ENCODE measurements around the gene HCN1.
A peak's percentile ranks its signal among the peaks of the same experiment; 100 is the strongest.

The HCN1 gene

DNA sequence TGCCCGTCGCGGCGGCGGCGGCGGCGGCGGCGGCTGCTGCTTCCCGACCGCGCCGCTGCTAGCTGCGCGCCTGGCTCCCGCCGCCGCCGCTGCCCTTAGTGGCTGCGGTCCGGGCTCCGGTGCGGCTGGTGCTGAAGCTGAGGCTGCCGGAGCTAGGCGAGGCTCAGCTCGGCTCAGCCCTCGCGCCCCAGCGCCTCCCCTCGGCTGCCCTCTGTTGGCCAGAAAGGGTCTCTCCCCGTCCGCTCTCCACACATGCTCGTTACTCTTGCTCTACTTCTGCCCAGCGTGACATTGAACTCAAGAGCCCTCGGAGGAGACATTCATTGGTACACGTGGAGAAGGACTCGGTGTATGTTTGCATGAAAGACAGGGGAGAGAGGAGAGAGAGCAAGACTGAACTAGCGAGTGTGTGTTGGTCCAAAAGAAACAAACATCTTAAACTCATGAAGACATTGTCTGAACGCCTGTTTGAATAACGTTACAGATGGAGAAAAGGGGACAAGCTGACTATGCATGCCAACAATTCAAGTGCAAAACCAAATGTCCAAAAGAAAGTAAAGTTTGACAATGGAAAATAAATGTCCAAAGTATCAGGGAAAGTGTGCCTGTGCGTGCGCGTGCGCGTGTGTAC lies at the start of gene HCN1:
HCN1 (minus strand) TSS at position 175 of the 631 bp plus-strand sequence.
- DNase-seq, result peak; percentile 1

DNA sequence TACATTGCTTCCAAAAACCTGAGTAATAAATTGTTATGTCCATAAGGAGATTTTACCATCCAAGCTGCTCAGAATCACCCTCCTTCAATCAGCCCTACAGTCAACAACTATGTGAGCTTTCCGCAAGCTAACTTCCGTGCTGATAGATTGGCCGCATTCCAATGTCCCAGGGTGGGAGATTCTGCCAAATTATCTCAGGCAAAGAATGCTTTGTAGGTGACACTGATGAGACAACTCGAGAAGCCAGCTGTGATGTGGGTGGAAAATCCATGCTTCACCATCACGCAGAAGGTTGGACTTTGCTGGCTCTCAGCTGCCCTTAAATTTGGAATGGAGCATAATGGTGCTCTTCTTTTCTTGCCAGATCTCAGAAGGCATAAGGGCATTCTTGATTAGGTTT lies 44.9 kb upstream of the HCN1 start:
- DNase-seq, result no peak

DNA sequence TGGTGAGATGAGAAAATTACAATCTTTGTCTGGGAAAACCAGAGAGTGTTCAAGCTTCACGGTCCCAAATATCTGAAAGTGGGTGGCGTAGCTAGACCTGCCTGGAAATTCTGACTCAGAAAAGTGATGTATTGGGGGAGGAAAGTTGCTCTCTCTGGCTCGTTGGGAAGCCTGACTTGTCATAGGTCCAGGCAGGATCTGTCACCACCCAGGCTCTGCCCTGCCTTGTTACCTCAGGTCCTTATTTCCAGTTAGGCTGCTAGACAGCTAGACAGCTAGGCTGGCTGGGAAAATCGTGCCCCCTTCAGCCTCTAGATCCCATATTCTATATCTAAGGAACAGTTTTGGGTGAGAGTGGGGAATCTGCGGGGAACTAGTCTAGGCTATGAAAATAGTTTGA lies 41.0 kb upstream of the HCN1 start:
- no peak for DNase-seq

DNA sequence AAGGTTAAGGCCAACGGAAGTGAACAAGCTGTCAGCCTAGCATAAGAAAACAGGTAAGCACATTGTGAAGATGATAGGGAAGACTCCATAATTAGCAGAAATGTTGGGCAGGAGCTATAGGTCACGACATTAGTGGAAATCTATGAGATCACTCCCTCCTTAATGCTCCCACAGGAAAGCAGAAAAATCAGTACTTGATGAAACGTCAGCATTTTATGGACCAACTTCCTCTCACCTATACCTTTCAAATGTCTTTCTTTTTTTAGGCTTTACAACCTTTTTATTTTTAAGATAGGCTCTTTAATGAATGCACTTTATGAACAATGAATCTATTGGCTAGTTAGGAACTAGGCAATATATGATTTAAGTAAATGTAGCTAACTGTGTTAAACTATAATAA lies 29.4 kb upstream of the HCN1 start:
- no peak for DNase-seq

DNA sequence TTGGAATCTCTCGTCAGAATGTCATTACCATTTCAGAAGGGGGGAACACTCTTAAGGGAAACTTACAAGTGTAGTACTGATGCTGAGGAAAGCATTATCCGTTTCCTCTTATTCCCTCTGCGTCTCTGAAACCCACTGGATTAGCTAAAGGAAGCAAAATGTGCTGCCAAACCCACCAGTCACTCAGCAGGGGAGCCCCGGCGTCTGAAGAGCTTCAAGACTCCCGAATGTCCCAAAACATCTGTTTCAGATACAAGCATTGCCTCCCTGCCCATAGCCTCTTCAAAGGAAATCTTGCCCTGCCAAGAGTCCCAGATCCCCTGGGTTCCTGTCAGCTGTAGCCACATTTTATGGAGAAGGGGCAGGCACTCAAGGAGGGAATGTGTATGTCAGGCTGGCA lies 1.0 kb upstream of the HCN1 start:
- DNase-seq, result no peak

DNA sequence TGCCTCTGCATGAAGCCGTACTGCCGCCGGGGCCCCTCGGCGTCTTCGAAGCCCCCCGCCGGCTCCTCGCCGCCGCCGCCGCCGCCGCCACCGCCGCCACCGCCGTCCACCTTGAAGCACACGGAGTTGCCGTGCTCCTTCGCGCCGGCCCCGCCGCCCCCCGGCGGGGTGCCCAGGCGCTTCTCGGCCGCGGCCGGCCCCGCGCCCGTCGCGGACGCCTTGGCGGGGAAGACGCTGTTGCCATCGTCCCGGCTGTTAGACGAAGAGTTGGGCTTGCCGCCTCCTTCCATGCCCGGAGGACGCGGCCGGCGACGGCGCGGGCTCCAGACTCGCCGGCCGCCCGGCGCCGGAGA lies 400 bp downstream of the HCN1 start:
- no peak for DNase-seq

DNA sequence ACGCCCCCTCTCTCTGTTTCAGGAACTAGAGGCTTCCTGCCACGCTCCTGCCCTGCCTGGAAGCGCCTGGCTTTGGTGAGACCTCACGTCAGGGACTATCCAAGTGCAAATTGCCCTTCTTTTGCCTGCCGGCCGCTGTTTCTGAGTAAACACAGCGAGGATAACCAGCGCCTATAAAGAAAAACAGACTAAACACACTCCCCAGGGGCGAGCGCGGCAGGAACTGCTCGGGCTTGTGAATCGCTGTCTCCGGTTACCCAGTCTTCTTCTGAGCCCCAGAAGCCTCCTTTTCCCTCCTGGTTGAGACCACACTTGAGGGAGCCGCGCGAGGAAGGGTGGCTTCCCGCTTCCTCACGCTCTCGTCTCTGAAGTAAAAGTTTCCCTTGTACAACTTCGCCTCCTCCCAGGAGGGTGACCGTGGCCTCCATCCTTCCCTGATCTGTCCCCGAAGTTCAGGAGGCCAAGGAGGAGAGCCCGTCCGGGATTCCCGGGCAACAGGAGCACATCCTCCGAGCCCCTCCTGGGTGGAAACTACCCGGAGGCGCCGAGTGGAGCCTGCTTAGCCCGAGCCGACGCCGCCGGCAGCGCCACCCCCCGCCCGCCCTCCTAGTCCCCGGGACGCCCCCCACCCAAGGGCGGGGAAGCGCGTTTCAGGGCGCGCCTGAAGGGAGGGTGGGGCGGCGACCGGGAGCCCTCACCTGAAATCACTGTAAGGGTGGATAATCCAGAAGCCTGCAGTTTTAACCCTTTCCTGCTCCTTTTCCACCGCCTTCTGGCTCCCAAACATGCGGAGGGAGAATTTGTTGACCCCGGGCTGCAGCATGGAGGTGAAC lies 993 bp downstream of the HCN1 start:
- DNase-seq, result no peak

DNA sequence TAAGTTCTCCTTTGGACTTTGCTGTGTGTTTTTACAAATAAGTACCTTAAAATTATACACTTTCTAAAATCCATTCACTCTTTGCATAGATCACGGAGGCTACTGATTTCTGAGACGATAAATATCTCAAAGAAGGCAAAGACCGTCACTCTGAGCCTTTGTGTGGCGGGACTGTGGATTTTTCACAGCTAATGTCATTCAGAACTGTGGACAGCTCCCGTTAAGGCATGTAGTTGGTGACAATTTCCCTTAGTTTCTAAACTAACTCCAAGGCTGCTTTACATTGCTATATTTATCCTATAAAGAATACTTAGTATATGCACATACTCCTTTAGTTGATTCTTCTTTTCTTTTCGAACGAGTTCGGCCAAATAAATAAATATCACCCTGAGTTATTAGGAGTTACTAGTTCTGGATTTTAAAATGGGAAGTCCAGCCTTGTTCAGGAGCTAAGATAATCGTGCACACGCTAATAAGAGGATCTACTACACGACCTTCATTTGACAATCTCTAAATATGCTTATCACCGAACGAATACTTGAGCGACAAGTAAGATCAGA lies 1.8 kb downstream of the HCN1 start:
- DNase-seq, result no peak

DNA sequence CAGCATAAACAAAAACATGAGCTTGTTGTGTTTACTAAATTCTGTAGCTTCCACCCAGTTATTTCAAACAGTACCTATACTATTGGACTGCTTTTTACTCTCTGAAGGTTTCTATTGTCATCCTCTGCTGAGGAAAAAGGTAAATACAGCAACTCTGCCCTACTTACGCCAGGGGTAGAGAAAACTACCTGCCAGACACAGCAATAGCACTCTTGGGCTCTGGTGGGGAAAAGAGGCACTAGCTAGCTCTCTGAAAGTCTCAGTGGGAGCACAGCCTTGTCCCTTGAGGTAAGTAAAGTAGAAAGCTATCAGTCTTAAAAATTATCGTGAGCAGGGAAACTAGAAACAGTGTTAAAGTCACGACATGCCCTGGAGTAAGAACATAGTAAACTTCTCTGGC lies 3.7 kb downstream of the HCN1 start:
- no peak for DNase-seq

DNA sequence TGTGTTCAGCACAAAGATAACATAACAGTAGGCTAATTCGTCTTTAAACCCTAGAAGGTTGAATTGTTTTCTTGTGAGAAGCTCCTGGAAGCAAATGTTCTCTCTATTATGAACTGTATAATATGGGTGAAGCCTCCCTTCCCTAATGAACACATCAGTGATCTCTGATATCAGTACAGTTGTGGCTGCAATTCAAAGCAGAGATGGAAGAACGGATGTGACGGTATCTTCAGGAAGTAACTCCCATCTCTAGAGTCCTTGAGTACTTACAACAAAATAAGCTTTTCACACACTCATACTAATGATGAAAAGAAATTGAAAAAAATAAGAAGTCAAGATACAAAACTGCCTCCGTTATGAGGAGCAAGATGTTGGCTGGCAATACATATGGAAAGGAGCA lies 4.5 kb downstream of the HCN1 start:
- DNase-seq, result no peak

DNA sequence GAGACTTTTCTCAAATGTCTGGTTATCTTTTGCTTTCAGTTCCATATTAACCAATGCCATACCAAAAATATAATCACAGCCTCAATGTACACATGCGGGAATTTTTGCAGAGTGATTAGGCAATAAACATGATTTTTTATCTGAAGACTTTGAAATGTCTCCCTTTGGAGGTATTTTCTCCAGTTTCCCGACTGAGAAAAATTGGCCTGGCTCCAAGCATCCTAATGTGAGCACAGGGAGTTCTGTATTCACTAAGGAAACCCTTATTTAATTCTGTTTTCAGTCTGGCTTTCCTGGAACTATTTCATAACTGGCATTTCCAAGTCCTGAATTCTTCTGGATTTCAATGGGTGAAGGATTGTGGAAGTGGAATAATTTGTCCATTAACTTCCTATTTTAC lies 8.5 kb downstream of the HCN1 start:
- DNase-seq, result no peak

DNA sequence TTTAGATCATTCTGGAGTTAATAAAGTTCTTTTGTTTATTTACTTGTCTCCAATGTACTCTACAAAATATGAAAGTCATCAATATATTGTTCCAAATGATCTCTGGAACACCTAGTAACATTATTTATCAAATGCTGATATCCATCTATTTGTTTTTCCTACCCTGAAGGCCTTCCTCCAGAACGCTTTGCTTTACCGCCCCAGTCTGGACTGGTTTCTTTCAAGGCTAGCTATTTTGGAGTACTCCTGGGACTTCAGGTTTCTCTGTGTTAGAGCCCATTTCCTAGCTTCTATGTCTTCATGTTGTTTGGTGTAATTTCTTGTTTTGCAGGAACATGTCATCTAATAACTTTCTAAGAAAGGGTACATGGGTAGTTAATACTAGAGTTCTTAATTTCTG lies 9.6 kb downstream of the HCN1 start:
- DNase-seq, result no peak

DNA sequence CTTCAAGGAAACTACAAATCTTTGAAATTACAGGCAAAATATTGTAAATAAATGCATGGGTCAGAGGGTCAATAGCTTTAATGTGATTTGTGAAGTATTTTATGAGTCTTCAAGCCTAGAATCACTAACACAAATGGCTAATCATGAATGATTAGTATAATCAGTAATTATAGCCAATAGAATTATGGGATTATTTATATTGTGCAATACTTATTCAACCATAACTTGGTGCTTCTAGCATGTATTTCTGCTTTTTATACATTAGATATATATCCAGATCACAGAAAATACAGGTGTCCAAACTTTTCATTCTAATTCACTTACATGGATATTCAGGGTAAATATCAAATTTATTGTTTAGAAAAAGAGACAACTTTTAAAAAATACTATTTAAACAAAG lies 12.1 kb downstream of the HCN1 start:
- DNase-seq, result no peak

DNA sequence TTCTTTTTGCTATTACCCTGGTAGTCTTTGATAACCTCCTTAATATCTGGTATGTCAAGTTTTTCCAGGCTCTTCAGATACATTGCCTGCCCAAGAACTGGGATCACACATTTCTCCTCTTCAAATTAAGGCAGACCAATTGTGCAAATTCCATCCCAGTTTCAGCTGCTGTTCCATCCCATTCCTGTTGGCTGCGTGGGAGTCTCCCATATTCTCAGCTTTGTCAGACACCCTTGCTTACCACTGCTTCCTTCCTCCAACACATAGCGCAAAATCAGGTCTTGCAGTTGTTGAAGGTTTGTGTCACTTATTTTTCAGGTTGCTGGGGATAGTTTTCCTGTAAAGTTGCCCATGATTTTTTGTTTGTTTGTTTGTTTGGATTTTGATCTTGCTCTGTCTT lies 15.2 kb downstream of the HCN1 start:
- no peak for DNase-seq

DNA sequence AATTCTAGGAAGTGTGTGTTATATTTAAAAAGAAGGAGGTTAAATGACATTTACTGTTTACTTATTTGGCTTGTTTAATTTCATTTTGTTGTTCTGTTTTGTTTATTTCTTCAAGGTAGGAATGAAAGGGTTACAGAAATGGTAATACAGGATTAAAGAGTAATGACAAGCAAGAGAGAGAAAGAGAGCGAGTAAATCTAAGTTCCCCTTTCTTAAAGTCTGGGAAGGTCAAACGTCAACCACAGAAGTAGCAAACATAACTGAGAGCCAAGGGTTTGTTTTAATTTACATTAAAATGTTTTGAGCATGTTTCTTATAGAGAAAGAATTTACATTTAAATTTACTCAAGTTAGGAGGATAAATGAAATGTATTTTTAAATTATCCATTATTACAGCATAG lies 18.7 kb downstream of the HCN1 start:
- no peak for DNase-seq

DNA sequence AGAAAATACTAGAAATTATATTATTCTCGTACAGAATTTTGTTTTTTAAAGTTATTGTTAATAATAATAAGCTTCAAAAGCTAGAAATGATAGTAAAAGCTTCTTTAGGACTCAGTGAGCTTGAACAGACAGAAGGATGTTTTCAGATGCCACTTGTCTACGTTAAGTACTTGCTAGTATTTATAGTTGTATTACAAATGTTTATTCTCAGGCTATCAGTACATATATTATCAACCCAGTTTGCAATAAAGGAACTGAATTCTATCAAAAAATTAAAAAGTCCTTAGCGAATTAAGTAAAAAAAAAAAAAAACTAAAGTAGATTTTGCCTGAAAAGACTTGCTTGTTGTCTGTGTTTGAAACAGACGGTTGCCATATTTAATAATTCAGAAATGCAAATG lies 23.9 kb downstream of the HCN1 start:
- no peak for DNase-seq

DNA sequence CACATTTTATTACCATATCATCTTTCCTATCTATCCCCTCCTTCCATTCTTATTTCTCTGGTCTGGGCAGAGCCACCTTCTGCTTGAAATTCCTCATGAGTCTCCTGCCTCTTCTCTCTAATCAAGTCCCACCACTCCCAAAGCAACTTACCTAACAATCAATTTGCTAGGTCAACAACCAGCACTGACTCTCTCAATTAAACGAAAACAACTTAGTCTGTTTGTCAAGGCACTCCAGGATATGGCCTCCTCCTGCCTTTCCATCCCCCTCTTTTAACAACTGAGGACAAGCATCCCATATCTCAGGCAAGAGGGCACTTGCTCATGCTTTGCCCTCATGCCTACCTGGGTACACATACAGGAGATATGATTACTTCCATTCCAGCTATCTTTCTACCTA lies 47.4 kb downstream of the HCN1 start:
- no peak for DNase-seq

DNA sequence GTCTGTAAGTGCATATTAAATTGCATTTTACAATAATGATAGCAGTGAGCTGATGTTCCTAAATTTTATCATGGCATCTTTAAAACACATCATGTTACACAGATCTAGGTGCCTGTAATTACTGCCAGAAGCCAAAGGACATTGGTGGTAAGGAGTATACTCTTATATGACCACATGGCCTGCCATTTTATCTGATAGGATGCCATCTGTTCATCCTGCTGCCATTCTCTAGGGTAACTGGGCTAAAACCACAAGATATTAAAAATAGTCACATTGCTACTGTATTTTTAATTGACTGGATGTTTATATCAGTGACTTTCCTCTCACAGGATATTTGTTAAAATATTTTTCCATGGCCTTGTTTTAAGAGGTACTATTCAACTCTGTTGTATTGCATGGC lies 53.1 kb downstream of the HCN1 start:
- no peak for DNase-seq

DNA sequence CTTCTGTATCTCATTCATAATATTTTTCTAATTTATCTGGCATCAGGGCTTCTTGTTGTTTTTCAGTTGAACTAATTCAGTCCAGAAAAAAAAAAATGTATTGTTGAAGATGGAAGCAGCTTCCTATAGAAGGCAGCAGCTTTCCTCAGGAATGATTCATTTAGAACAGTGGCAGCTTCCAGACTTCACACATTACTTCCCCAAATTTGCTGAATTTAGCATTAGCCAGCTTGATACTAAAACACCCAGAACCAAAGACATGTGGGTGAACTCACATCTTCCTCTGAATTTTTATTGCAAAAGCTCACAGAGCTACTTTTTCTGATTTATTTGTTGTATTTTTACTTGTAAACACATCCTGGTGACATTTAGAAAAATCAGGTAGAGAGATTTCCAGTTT lies 53.8 kb downstream of the HCN1 start:
- DNase-seq, result no peak

DNA sequence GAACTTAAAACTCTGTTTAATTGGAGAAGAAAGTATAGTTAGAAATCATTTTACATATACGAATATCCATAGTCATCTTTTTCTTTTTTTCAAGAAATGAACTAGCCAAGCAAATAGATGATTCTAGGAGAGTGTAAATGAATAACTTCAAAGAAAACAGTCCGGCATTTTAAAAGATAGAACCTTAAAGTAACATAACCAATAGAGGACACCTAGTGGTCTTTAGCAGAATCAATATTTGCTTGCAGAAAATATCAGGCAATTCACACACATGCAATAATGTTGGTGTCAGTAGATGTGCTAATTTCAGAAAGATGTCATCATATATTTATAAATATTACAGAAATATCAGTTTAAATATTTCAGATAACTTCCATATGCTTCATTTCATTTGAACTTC lies 57.1 kb downstream of the HCN1 start:
- no peak for DNase-seq

DNA sequence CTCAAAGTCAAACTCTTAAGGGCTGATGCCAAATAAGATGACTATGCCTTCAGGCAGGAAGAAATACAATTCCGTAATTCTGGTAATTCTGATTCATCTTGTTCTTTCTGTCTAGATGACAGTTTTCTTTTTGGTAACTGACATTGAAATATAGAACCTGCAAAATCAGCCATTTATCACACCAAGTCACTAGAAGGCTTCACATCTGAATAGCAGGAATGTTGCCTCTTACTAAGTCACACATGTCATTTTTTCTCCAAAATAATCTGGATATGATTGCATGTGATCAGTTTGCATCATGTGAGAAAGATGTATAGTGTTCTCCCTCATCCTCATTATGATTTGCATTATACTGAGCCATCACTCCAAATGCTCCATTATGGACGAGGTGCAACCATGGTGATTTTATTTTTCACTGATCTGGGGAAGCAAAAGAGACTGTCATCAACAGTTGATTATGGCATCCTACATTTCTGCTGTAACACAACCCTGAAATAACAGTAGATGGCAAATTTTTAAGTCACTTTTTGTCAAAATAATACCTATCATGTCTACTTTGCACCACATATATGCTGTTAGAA lies 69.0 kb downstream of the HCN1 start:
- no peak for DNase-seq

DNA sequence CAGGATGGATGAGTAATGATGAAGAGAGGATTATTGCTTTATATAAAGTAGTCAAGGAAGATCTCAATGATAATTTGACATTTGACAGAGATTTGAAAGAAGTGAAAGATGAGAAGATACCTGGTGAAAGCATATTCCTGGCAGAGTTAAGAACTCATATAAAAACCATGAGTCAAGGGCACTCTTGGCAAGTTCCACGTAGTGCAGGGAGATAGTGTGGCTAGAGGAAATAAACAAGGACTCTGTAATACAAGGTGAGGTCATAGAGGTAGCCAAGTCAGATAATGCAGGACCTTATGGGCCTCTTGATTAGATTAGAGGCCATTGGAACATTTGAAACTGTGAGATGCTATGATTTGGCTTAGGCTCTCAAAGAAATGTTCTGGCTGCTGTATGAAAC lies 72.3 kb downstream of the HCN1 start:
- DNase-seq, result no peak

DNA sequence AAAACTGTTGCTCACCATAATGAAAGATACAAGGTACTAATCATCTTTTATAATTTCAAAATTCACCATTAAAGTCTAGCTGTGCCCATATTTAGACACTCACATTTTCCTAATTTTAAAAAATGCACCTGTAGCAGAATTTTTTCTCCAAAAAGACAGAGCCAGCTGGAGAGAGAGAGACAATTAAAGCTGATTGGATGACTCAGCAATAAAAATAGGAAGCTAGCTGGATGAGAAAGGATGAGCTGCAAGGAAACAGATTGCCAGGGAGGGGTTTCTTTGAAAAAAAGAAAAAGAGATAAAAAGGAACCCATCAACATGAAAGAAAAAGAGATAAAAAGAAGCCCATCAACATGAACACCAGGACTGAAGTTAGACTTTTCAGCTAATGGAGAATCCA lies 73.8 kb downstream of the HCN1 start:
- DNase-seq, result no peak

DNA sequence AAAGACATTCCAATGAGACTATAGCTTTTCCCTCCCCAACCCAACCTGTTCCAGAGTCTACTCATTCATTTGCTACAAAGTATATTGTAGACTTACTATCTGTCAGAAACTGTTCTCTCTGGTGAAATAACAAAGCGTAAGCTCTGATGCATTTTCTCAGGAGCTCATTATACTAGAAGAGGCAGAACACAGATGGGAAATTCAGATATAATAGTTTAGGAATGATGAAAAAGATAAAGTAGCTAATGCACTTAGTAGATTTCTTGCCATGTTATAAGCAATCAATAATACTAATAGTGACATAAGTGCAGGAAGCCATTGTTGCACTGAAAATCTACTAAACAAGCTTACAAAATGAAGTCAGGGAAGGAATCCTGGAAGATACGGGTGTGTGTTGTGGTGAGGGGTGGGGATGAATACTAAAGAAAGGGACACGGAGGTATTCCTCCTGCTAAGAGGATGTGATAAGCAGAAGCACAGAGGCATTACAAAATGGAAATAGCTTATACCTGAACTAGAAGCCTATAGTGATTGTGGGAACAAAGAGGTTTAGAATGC lies 78.2 kb downstream of the HCN1 start:
- DNase-seq, result no peak

All from KG1 (cell line).